ENCODE data around the gene SHD. TPM values are rescaled to one million over a fixed set of nuclear protein-coding genes. Genes with fewer than 3 reads are reported as not detected.
A peak's percentile ranks its signal among the peaks of the same experiment; 100 is the strongest.

Gene SHD
- total and polyA plus RNA-seq, 9 of the 15 experiments (the other 6 are each of a cell fraction or from before 2014, with no cell fraction given) = 0.05 to 0.62 (median 0.15) TPM; not detected in 5

DNA sequence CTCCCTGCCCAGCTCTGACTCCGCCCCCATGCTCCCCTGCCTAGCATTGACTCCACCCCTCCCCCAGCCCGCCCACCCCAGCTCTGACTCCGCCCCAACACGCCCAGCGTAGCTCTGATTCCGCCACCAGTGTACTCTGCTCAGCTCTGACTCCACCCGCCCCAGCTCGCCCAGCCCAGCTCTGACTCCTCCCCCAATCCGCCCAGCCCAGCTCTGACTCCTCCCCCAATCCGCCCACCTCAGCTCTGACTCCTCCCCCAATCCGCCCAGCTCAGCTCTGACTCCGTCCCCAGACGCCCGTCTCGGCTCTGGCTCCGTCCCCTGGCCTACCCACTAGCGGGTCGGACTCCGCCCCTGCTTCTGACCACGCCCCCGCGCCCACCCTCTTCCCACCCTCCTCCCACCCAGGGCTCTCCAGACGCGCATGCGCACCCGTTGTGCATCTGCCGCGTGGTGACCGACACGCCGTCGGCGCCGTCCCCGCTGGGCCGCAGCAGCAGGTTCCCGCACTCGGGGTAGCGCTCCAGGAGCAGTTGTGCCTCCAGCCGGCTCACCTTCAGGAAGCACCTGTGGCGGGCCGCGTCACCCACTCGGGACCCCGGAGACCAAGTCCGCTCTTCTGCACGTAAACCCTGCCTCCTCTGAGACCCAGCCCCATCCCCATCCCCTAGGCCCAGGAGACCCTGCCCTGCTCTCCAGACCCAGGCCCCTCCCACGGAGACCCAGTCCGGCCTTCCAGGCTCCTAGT lies 49.4 kb downstream of the SHD start (continued):
- TF ChIP-seq POLR2H (tag; IDR thresholded peaks at IDR 0.05; ENCODE audit: low read depth) = no peak
- TF ChIP-seq E2F3 (CRISPR knock-in tag; IDR thresholded peaks at IDR 0.05) = 0 out of 2 replicates have a peak, but pooled peaks have one; percentile 20
- TF ChIP-seq, protein P1, sequence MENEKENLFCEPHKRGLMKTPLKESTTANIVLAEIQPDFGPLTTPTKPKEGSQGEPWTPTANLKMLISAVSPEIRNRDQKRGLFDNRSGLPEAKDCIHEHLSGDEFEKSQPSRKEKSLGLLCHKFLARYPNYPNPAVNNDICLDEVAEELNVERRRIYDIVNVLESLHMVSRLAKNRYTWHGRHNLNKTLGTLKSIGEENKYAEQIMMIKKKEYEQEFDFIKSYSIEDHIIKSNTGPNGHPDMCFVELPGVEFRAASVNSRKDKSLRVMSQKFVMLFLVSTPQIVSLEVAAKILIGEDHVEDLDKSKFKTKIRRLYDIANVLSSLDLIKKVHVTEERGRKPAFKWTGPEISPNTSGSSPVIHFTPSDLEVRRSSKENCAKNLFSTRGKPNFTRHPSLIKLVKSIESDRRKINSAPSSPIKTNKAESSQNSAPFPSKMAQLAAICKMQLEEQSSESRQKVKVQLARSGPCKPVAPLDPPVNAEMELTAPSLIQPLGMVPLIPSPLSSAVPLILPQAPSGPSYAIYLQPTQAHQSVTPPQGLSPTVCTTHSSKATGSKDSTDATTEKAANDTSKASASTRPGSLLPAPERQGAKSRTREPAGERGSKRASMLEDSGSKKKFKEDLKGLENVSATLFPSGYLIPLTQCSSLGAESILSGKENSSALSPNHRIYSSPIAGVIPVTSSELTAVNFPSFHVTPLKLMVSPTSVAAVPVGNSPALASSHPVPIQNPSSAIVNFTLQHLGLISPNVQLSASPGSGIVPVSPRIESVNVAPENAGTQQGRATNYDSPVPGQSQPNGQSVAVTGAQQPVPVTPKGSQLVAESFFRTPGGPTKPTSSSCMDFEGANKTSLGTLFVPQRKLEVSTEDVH (IDR thresholded peaks at IDR 0.05; ENCODE audit: low read depth, partially characterized antibody) = peak; percentile 98
- TF ChIP-seq, protein P2, sequence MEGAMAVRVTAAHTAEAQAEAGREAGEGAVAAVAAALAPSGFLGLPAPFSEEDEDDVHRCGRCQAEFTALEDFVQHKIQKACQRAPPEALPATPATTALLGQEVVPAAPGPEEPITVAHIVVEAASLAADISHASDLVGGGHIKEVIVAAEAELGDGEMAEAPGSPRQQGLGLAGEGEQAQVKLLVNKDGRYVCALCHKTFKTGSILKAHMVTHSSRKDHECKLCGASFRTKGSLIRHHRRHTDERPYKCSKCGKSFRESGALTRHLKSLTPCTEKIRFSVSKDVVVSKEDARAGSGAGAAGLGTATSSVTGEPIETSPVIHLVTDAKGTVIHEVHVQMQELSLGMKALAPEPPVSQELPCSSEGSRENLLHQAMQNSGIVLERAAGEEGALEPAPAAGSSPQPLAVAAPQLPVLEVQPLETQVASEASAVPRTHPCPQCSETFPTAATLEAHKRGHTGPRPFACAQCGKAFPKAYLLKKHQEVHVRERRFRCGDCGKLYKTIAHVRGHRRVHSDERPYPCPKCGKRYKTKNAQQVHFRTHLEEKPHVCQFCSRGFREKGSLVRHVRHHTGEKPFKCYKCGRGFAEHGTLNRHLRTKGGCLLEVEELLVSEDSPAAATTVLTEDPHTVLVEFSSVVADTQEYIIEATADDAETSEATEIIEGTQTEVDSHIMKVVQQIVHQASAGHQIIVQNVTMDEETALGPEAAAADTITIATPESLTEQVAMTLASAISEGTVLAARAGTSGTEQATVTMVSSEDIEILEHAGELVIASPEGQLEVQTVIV (CRISPR knock-in tag; IDR thresholded peaks at IDR 0.05; ENCODE audit: borderline replicate concordance) = no peak
- no peak for TF ChIP-seq SMARCB1 (IDR thresholded peaks at IDR 0.05; ENCODE audit: insufficient read length, low read depth)
- peak; percentile 70 for TF ChIP-seq RB1 (IDR thresholded peaks at IDR 0.05; ENCODE audit: low read depth)
- no peak for TF ChIP-seq SMARCA4 (IDR thresholded peaks at IDR 0.05)
- no peak for TF ChIP-seq YY1 (IDR thresholded peaks at IDR 0.05; ENCODE audit: borderline replicate concordance in 1 of 3, control insufficient read depth in 1 of 3, extremely low read depth in 1 of 3, insufficient read depth in 3 of 3, insufficient read length in 1 of 3, insufficient replicate concordance in 2 of 3, low read depth in 1 of 3, low read length in 2 of 3)
- TF ChIP-seq, protein P3, sequence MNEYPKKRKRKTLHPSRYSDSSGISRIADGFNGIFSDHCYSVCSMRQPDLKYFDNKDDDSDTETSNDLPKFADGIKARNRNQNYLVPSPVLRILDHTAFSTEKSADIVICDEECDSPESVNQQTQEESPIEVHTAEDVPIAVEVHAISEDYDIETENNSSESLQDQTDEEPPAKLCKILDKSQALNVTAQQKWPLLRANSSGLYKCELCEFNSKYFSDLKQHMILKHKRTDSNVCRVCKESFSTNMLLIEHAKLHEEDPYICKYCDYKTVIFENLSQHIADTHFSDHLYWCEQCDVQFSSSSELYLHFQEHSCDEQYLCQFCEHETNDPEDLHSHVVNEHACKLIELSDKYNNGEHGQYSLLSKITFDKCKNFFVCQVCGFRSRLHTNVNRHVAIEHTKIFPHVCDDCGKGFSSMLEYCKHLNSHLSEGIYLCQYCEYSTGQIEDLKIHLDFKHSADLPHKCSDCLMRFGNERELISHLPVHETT (CRISPR knock-in tag; conservative IDR thresholded peaks at IDR 0.05 in 1 of 2, IDR thresholded peaks at IDR 0.05 in 1 of 2) = peak in 1 of 2 experiments; percentile 49; a peak in 1 of 4 replicates
- TF ChIP-seq SLC30A9 (CRISPR knock-in tag; IDR thresholded peaks at IDR 0.05) = no peak
- TF ChIP-seq, protein P4, sequence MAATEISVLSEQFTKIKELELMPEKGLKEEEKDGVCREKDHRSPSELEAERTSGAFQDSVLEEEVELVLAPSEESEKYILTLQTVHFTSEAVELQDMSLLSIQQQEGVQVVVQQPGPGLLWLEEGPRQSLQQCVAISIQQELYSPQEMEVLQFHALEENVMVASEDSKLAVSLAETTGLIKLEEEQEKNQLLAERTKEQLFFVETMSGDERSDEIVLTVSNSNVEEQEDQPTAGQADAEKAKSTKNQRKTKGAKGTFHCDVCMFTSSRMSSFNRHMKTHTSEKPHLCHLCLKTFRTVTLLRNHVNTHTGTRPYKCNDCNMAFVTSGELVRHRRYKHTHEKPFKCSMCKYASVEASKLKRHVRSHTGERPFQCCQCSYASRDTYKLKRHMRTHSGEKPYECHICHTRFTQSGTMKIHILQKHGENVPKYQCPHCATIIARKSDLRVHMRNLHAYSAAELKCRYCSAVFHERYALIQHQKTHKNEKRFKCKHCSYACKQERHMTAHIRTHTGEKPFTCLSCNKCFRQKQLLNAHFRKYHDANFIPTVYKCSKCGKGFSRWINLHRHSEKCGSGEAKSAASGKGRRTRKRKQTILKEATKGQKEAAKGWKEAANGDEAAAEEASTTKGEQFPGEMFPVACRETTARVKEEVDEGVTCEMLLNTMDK (IDR thresholded peaks at IDR 0.05; ENCODE audit: borderline replicate concordance, insufficient read depth, low read depth, low read length, poor library complexity, severe bottlenecking) = peak; percentile 22
- peak; percentile 100 for TF ChIP-seq CCNT2 (IDR thresholded peaks at IDR 0.05; ENCODE audit: borderline replicate concordance, extremely low read depth, insufficient read length, low read depth, low read length)
- TF ChIP-seq POLR2G (IDR thresholded peaks at IDR 0.05; ENCODE audit: low read depth, low read length) = peak; percentile 91
- peak; percentile 95 for TF ChIP-seq L3MBTL2 (IDR thresholded peaks at IDR 0.05)
- TF ChIP-seq CHD1 (IDR thresholded peaks at IDR 0.05; ENCODE audit: low read length) = no peak
